GM12892 (cell line): Measurements from ENCODE around the gene GCNT4.

ENCODE experiments used
- POLR2A ChIP-seq: IDR thresholded peaks from 2 replicates; pipeline ENCODE4 v1.6.1; 2011; ENCODE audit warnings: low read depth, low read length, control low read depth
- POLR2AphosphoS5 ChIP-seq: IDR thresholded peaks from 2 replicates; pipeline ENCODE4 v1.6.1; 2011; ENCODE audit warnings: low read depth, low read length, control low read depth

DNA sequence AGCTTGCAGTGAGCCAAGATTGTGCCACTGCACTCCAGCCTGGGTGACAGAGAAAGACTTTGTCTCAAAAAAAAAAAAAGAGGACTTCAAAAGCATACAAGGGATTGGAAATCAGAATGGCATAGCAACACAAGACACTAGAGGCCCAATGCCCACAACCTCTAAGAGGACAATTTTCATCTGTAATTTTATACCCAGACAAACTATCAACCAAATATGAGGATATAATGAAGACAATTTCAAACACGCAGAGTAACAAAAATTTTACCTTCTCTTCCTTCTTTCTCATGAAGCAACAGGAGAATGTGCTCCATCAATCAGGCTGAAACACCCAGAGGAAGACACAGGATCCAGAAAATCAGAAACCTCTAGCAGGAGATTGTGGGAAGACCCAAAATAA is 46.8 kb downstream of the GCNT4 start:
- no peak for TF ChIP-seq POLR2AphosphoS5
- TF ChIP-seq POLR2A: no peak
